ENCODE measurements around the gene PLPP1. TPM values are rescaled to one million over a fixed set of nuclear protein-coding genes. Genes with fewer than 3 reads are reported as not detected.

PLPP1 gene
- total RNA-seq: 100 to 1,000 TPM; 170 to 189 TPM

- DNase-seq (ENCODE audit: low spot score): peak; percentile 92
- H3K4me1 ChIP-seq: peaks cover 0 to 28% of the 10 kb centered on the region in 2 donors
- H3K9me3 ChIP-seq: no peaks in the 10 kb centered on the region
- TF ChIP-seq CTCF (IDR thresholded peaks at IDR 0.05): no peak
- H3K27me3 ChIP-seq: no peaks in the 10 kb centered on the region
- no peaks in the 10 kb centered on the region for H3K36me3 ChIP-seq
- peak within 1 kb of the TSS; percentile 95 to 99 for H3K27ac ChIP-seq
- H3K4me3 ChIP-seq: peak within 1 kb of the TSS; percentile 87 to 92
Observed at GRCh38 chr5:55534436-55535198, at the start of gene PLPP1. TSS of gene PLPP1 (minus strand) at chr5:55534964. CDS start at chr5:55534629, 335 bp downstream.

GRCh38 chr5:55583578-55583977, 48.8 kb upstream of the PLPP1 start:
- Histone ChIP-seq H3K27me3 (no peaks in the 10 kb centered on the region), H3K36me3 (no peaks in the 10 kb centered on the region), H3K9me3 (no peaks in the 10 kb centered on the region), H3K4me1 (peaks cover 0 to 41% of the 10 kb centered on the region in 2 donors), H3K4me3 (no peak overlapping the region), H3K27ac (peak overlapping the region in 1 of 2 donors; percentile 63)
- TF ChIP-seq CTCF (IDR thresholded peaks at IDR 0.05): no peak
- peak; percentile 28 for DNase-seq (ENCODE audit: low spot score)

- no peaks in the 10 kb centered on the region for H3K9me3 ChIP-seq
- no peaks in the 10 kb centered on the region for H3K27me3 ChIP-seq
- H3K36me3 ChIP-seq: no peaks in the 10 kb centered on the region
- no peak for DNase-seq (ENCODE audit: low spot score)
- H3K27ac ChIP-seq: peak overlapping the region in 1 of 2 donors; percentile 30
- no peak overlapping the region for H3K4me3 ChIP-seq
- peaks cover 0 to 54% of the 10 kb centered on the region in 2 donors for H3K4me1 ChIP-seq
- TF ChIP-seq CTCF (IDR thresholded peaks at IDR 0.05): no peak
Observed at GRCh38 chr5:55582256-55582655, 47.5 kb upstream of the PLPP1 start.

GRCh38 chr5:55580042-55580441, 45.3 kb upstream of the PLPP1 start:
- Histone ChIP-seq H3K4me1 (peaks cover 0 to 69% of the 10 kb centered on the region in 2 donors), H3K27ac (peak overlapping the region; percentile 71 to 89), H3K36me3 (no peaks in the 10 kb centered on the region), H3K9me3 (no peaks in the 10 kb centered on the region), H3K4me3 (no peak overlapping the region), H3K27me3 (no peaks in the 10 kb centered on the region)
- no peak for TF ChIP-seq CTCF (IDR thresholded peaks at IDR 0.05)
- no peak for DNase-seq (ENCODE audit: low spot score)

GRCh38 chr5:55578771-55579170, 44.0 kb upstream of the PLPP1 start:
- Histone ChIP-seq H3K27me3 (no peaks in the 10 kb centered on the region), H3K4me3 (no peak overlapping the region), H3K9me3 (no peaks in the 10 kb centered on the region), H3K27ac (peak overlapping the region; percentile 71 to 89), H3K4me1 (peaks cover 0 to 57% of the 10 kb centered on the region in 2 donors), H3K36me3 (no peaks in the 10 kb centered on the region)
- DNase-seq (ENCODE audit: low spot score): no peak
- TF ChIP-seq CTCF (IDR thresholded peaks at IDR 0.05): no peak

All from right atrium auricular region (tissue), 2 donors.